ENCODE data around the gene LGALS1. TPM values are rescaled to one million over a fixed set of nuclear protein-coding genes. Genes with fewer than 3 reads are reported as not detected.
A peak's percentile ranks its signal among the peaks of the same experiment; 100 is the strongest.

LGALS1 gene
- total and polyA plus RNA-seq, 9 of the 15 experiments (the other 6 are each of a cell fraction or from before 2014, with no cell fraction given), result 160 to 800 (median 330) TPM

GRCh38 chr22:37658133-37659065 is 17.0 kb upstream of the LGALS1 start, which contains the start of gene PDXP (continued):
- TF ChIP-seq SMARCA4 (IDR thresholded peaks at IDR 0.05) (no peak), SPI1 (IDR thresholded peaks at IDR 0.05; ENCODE audit: borderline replicate concordance, low read depth, low read length) (no peak), CCAR2 (IDR thresholded peaks at IDR 0.05; ENCODE audit: low read depth, low read length) (no peak), ZNF77 (CRISPR knock-in tag; IDR thresholded peaks at IDR 0.05) (no peak), ATF4 (CRISPR knock-in tag; IDR thresholded peaks at IDR 0.05) (no peak), PREB (CRISPR knock-in tag; IDR thresholded peaks at IDR 0.05) (no peak), PRDM10 (IDR thresholded peaks at IDR 0.05; ENCODE audit: partially characterized antibody) (no peak), CBX3 (IDR thresholded peaks at IDR 0.05; ENCODE audit: borderline replicate concordance in 1 of 2, low read length in 2 of 2) (0 out of 3 replicates have a peak, but pooled peaks of 1 of the 2 experiments have one; percentile 28), TBL1XR1 (IDR thresholded peaks at IDR 0.05; ENCODE audit: low read length in 2 of 2) (no peak), CBX1 (IDR thresholded peaks at IDR 0.05; ENCODE audit: low read depth) (0 out of 2 replicates have a peak, but pooled peaks have one; percentile 26), ZBTB1 (CRISPR knock-in tag; IDR thresholded peaks at IDR 0.05; ENCODE audit: borderline replicate concordance, low read depth) (no peak), CGGBP1 (CRISPR knock-in tag; IDR thresholded peaks at IDR 0.05) (no peak), ZNF311 (CRISPR knock-in tag; IDR thresholded peaks at IDR 0.05) (no peak), PRPF4 (IDR thresholded peaks at IDR 0.05; ENCODE audit: insufficient read depth, low read depth, low read length, poor library complexity, severe bottlenecking) (no peak), ATF2 (CRISPR knock-in tag; IDR thresholded peaks at IDR 0.05) (no peak), PKNOX1 (IDR thresholded peaks at IDR 0.05) (peak; percentile 100), NEUROD1 (IDR thresholded peaks at IDR 0.05; ENCODE audit: borderline replicate concordance, low read depth, low read length, partially characterized antibody) (peak; percentile 93), ZNF347 (CRISPR knock-in tag; IDR thresholded peaks at IDR 0.05; ENCODE audit: low read depth) (no peak)

All from K562 (cell line).